ENCODE measurements around the gene CACNB3. TPM values are rescaled to one million over a fixed set of nuclear protein-coding genes. Genes with fewer than 3 reads are reported as not detected.
"Not testable (repeated sequence)": the region's sequence is repeated elsewhere in the genome, so short reads cannot be mapped to it uniquely, and the experiment has no call there.

Gene CACNB3
- total RNA-seq, 4 donors from 2014 or later: 10.2 to 47.0 (median 35.6) TPM

DNA sequence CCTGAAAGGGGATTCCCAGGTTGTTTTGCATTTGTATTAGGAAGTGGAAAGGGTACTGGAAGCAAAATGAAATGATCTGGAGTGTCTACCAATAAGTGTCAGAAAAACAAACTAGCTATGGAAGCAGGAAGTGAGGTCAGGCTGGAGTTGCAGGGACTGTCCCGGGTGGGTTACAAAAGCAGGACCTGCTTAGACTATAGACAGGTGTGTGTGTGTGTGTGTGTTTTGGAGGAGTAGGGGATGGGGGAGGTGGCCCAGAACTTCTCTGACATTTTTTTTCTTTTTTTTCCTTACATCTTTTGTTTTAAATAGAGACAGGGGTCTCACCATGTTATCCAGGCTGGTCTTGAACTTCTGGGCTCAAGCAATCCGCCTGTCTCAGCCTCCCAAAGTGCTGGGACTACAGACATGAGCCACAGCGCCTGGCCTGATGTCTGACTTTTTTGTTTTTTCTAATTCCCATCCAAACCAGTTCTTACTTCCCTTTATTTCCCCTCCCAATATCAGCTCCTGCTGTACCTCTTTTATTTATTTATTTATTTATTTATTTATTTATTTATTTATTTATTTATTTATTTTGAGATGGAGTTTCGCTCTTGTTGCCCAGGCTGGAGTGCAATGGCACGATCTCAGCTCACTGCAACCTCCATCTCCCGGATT lies 47.9 kb downstream of the CACNB3 start:
- TF ChIP-seq, protein P1, sequence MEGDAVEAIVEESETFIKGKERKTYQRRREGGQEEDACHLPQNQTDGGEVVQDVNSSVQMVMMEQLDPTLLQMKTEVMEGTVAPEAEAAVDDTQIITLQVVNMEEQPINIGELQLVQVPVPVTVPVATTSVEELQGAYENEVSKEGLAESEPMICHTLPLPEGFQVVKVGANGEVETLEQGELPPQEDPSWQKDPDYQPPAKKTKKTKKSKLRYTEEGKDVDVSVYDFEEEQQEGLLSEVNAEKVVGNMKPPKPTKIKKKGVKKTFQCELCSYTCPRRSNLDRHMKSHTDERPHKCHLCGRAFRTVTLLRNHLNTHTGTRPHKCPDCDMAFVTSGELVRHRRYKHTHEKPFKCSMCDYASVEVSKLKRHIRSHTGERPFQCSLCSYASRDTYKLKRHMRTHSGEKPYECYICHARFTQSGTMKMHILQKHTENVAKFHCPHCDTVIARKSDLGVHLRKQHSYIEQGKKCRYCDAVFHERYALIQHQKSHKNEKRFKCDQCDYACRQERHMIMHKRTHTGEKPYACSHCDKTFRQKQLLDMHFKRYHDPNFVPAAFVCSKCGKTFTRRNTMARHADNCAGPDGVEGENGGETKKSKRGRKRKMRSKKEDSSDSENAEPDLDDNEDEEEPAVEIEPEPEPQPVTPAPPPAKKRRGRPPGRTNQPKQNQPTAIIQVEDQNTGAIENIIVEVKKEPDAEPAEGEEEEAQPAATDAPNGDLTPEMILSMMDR (IDR thresholded peaks at IDR 0.05): no peak
- no peak for TF ChIP-seq POLR2A (IDR thresholded peaks at IDR 0.05)
- peak overlapping the region; percentile 51 to 76 (median 65) for H3K4me3 ChIP-seq
- H3K9me3 ChIP-seq: no peaks in the 10 kb centered on the region
- no peaks in the 10 kb centered on the region for H3K36me3 ChIP-seq
- no peaks in the 10 kb centered on the region for H3K27me3 ChIP-seq
- peaks cover 4 to 19% (median 5%) of the 10 kb centered on the region in 4 donors for H3K4me1 ChIP-seq
- no peak for DNase-seq
- peak overlapping the region in 1 of 4 donors; percentile 73 for H3K27ac ChIP-seq

- H3K36me3 ChIP-seq: no peaks in the 10 kb centered on the region
- H3K27me3 ChIP-seq: no peaks in the 10 kb centered on the region
- peaks cover 4 to 19% (median 5%) of the 10 kb centered on the region in 4 donors for H3K4me1 ChIP-seq
- H3K27ac ChIP-seq: no peak overlapping the region
- TF ChIP-seq POLR2A (IDR thresholded peaks at IDR 0.05): no peak
- TF ChIP-seq, protein P1 (IDR thresholded peaks at IDR 0.05): no peak
- H3K4me3 ChIP-seq: no peak overlapping the region
- no peak for DNase-seq
- no peaks in the 10 kb centered on the region for H3K9me3 ChIP-seq
These were observed 50.2 kb downstream of the CACNB3 start for GRCh38 chr12:48868451-48868850.

DNA sequence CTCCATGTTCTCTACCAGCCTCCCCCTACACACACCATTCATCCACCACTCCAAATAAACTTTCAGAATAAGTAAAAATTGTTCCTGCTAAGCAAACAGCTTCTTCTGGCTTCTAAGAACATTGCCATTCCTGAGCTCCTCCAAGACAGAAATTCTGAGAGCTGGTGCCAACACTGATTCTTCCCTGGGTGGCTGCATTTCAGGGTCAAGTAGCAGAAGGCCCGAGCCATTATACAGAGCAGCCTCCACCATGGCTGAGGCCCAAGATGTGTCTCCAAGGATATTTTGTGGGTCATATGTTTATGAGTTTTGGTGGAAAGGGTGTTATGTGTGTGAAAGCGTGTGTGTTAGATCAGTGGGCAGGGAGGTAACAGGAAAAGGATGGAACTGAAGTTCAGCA lies 50.9 kb downstream of the CACNB3 start:
- H3K9me3 ChIP-seq: no peaks in the 10 kb centered on the region
- no peak overlapping the region for H3K27ac ChIP-seq
- no peak for DNase-seq
- peaks cover 4 to 19% (median 5%) of the 10 kb centered on the region in 4 donors for H3K4me1 ChIP-seq
- no peaks in the 10 kb centered on the region for H3K27me3 ChIP-seq
- H3K4me3 ChIP-seq: no peak overlapping the region
- no peak for TF ChIP-seq POLR2A (IDR thresholded peaks at IDR 0.05)
- TF ChIP-seq, protein P1 (IDR thresholded peaks at IDR 0.05): no peak
- H3K36me3 ChIP-seq: no peaks in the 10 kb centered on the region

GRCh38 chr12:48873096-48873495 lies 54.8 kb downstream of the CACNB3 start:
- Histone ChIP-seq H3K4me1 (no peaks in the 10 kb centered on the region), H3K27ac (no peak overlapping the region)

GRCh38 chr12:48873534-48873933 lies 55.2 kb downstream of the CACNB3 start:
- H3K27ac ChIP-seq, H3K27me3 ChIP-seq, H3K36me3 ChIP-seq, H3K4me1 ChIP-seq, H3K9me3 ChIP-seq, DNase-seq, H3K4me3 ChIP-seq: not testable (repeated sequence)

More at GRCh38 chr12:48873096-48873495, 54.8 kb downstream of the CACNB3 start:
- H3K27me3 ChIP-seq: no peaks in the 10 kb centered on the region
- no peaks in the 10 kb centered on the region for H3K9me3 ChIP-seq
- DNase-seq: no peak
- H3K4me3 ChIP-seq: no peak overlapping the region
- TF ChIP-seq POLR2A (IDR thresholded peaks at IDR 0.05): no peak
- TF ChIP-seq, protein P1 (IDR thresholded peaks at IDR 0.05): no peak
- no peaks in the 10 kb centered on the region for H3K36me3 ChIP-seq

- Histone ChIP-seq H3K27ac (no peak overlapping the region), H3K27me3 (no peaks in the 10 kb centered on the region), H3K36me3 (no peaks in the 10 kb centered on the region), H3K9me3 (no peaks in the 10 kb centered on the region), H3K4me3 (no peak overlapping the region), H3K4me1 (no peaks in the 10 kb centered on the region)
- no peak for DNase-seq
- TF ChIP-seq, protein P1 (IDR thresholded peaks at IDR 0.05): no peak
- no peak for TF ChIP-seq POLR2A (IDR thresholded peaks at IDR 0.05)
These were observed 57.7 kb downstream of the CACNB3 start for GRCh38 chr12:48875944-48876515.
